PC-3 (cell line): ENCODE results near the gene RAP1GAP2. TPM values are rescaled to one million over a fixed set of nuclear protein-coding genes. Genes with fewer than 3 reads are reported as not detected.

Experiments
- ATAC-seq: fragments of 200-7000 bp; cut with Tn5 transposase; 2 replicates; pipeline ENCODE4 v1.9.1; 2020; ENCODE audit warnings: mild to moderate bottlenecking, moderate library complexity
- BruUV-seq: library from RNA; stranded (reverse); fragments of 400-500 nt; replicated peaks from 2 replicates; lab custom pipeline; 2021; lab: Mats Ljungman, UMichigan
- CTCF ChIA-PET: fragments of 300-600 bp; sonication (Branson Sonifier 250); formaldehyde crosslinking; loops from one replicate; lab custom pipeline; 2022; ENCODE audit warnings: antibody characterized with exemption; lab: Charles Lee
- POLR2A ChIA-PET: fragments of 300-600 bp; sonication (Branson Sonifier 250); formaldehyde crosslinking; loops from one replicate; lab custom pipeline; 2022; ENCODE audit warnings: antibody characterized with exemption; ENCODE audit not compliant: unreplicated experiment; lab: Charles Lee
- DNase-seq: peaks from one replicate; pipeline ENCODE4 v3.0.0-alpha.2; 2015
- H2AFZ ChIP-seq: fragments of 300-600 bp; sonication (generic); 2 replicates; pipeline ENCODE4 v1.6.0; 2016; ENCODE audit warnings: antibody characterized with exemption, low read length
- H3F3A ChIP-seq: fragments of 300-600 bp; sonication (generic); one replicate; pipeline ENCODE4 v1.6.0; 2017; ENCODE audit warnings: antibody characterized with exemption, low read length, control low read depth, mild to moderate bottlenecking; ENCODE audit not compliant: unreplicated experiment
- H3K27ac ChIP-seq: fragments of 300-600 bp; sonication (generic); 2 replicates; pipeline ENCODE4 v1.5.1; 2016; ENCODE audit warnings: mild to moderate bottlenecking, low read length
- H3K27me3 ChIP-seq: fragments of 300-600 bp; sonication (generic); 2 replicates; pipeline ENCODE4 v1.6.1; 2016; ENCODE audit warnings: low read length, mixed read lengths
- H3K36me3 ChIP-seq: fragments of 300-600 bp; sonication (generic); 2 replicates; pipeline ENCODE4 v1.6.1; 2016; ENCODE audit warnings: low read depth, mixed run types, low read length, mixed read lengths
- H3K4me1 ChIP-seq: fragments of 300-600 bp; sonication (generic); 2 replicates; pipeline ENCODE4 v1.5.1; 2016; ENCODE audit warnings: low read length; ENCODE audit not compliant: insufficient read depth
- H3K4me2 ChIP-seq: fragments of 300-600 bp; sonication (generic); 2 replicates; pipeline ENCODE4 v1.6.0; 2016; ENCODE audit warnings: low read length
- H3K4me3 ChIP-seq: fragments of 300-600 bp; sonication (generic); 2 replicates; pipeline ENCODE4 v1.5.1; 2016; ENCODE audit warnings: mild to moderate bottlenecking, low read length, mixed read lengths
- H3K79me2 ChIP-seq: fragments of 300-600 bp; sonication (generic); 2 replicates; pipeline ENCODE4 v1.6.1; 2017; ENCODE audit warnings: low read length, mixed read lengths
- H3K9ac ChIP-seq: fragments of 300-600 bp; sonication (generic); 2 replicates; pipeline ENCODE4 v1.6.0; 2016; ENCODE audit warnings: mild to moderate bottlenecking, low read length
- H3K9me2 ChIP-seq: fragments of 300-600 bp; sonication (generic); replicated peaks from 2 replicates; pipeline ENCODE4 v1.6.1; 2016; ENCODE audit warnings: mixed run types, low read length, mixed read lengths
- H3K9me3 ChIP-seq: fragments of 300-600 bp; sonication (generic); 2 replicates; pipeline ENCODE4 v1.6.1; 2016; ENCODE audit warnings: low read length, mixed read lengths
- H4K20me1 ChIP-seq: fragments of 300-600 bp; sonication (generic); 2 replicates; pipeline ENCODE4 v1.6.1; 2016; ENCODE audit warnings: low read length, mixed read lengths
- CTCF ChIP-seq: fragments of 300-600 bp; sonication (generic); conservative IDR thresholded peaks from 2 replicates; pipeline ENCODE4 v1.5.1; 2017; ENCODE audit warnings: antibody characterized with exemption, low read depth, mild to moderate bottlenecking, low read length
- EZH2 ChIP-seq: fragments of 300-600 bp; sonication (generic); IDR thresholded peaks from one replicate; pipeline ENCODE4 v1.6.1; 2017; ENCODE audit warnings: antibody characterized with exemption, mild to moderate bottlenecking, low read length; ENCODE audit not compliant: unreplicated experiment
- EZH2phosphoT487 ChIP-seq: fragments of 300-600 bp; sonication (generic); IDR thresholded peaks from 2 replicates; pipeline ENCODE4 v1.6.1; 2018; ENCODE audit warnings: mild to moderate bottlenecking, antibody characterized with exemption, low read length, borderline replicate concordance
- intact Hi-C: fragments of 100-400 bp; cut with micrococcal nuclease; formaldehyde crosslinking; loops from 2 replicates; pipeline ENCODE4 v1.9.0; 2023
- total RNA-seq: library from RNA; depleted of rRNA; stranded (reverse); fragments of >200 nt; gene quantifications from 2 replicates; pipeline ENCODE4 v1.2.3, GENCODE V29; 2014

The RAP1GAP2 gene
- total RNA-seq, 1 experiment from 2014 or later = 14.5 TPM

DNA sequence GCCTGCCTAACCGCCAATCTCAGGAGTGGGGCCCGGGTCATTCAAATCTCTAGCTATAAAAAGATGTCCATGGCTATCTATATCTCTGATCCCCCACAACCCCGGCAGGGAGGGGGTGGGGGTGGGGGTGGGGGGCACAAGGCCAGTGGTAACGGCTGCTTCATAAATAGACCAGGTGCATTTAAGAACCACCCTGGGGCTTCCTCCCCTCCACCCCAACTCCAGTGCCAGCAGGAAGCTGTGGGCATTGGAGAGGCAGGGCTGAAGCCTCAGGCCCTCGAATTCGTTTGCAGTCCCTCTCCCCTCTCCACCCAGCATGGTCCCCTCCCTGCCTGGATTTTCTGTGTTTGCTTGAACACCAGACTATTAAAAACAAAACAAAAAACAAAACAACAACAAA, 56.0 kb downstream of the RAP1GAP2 start:
- Histone ChIP-seq H3K4me2 (no peak overlapping the region), H2AFZ (no peak overlapping the region), H3F3A (no peaks in the 10 kb centered on the region), H3K79me2 (peaks cover 33% of the 10 kb centered on the region), H3K27ac (no peak overlapping the region), H3K9me3 (no peaks in the 10 kb centered on the region), H3K27me3 (no peaks in the 10 kb centered on the region), H3K4me1 (no peaks in the 10 kb centered on the region; the same call in 1 of the 2 replicates), H3K9me2 (no peaks in the 10 kb centered on the region), H3K36me3 (no peaks in the 10 kb centered on the region), H3K4me3 (no peak overlapping the region), H3K9ac (no peak overlapping the region), H4K20me1 (no peaks in the 10 kb centered on the region)
- ChIA-PET CTCF (no interaction called here), POLR2A (no interaction called here)
- intact Hi-C loops = loop anchor here (5.0 kb wide), 1 partner anchor 40 kb away; no protein-coding TSS in a partner anchor
- BruUV-seq = no TSS peak
- no peak for TF ChIP-seq EZH2phosphoT487
- no peak for TF ChIP-seq CTCF
- no peak for TF ChIP-seq EZH2
- no peak for ATAC-seq
- DNase-seq = no peak

GRCh38 chr17:2852729-2853282, 56.6 kb downstream of the RAP1GAP2 start:
- no peak for DNase-seq
- POLR2A ChIA-PET = no interaction called here

GRCh38 chr17:2853283-2854142, 57.3 kb downstream of the RAP1GAP2 start:
- intact Hi-C loops = loop anchor here (5.0 kb wide), 1 partner anchor 39 kb away; no protein-coding TSS in a partner anchor
- H3K27ac ChIP-seq = peak overlapping the region; percentile 30

More at GRCh38 chr17:2852729-2853282, 56.6 kb downstream of the RAP1GAP2 start:
- Histone ChIP-seq H3K9me3 (no peaks in the 10 kb centered on the region), H4K20me1 (no peaks in the 10 kb centered on the region), H3K4me2 (peak overlapping the region; percentile 87), H3K4me3 (peak overlapping the region; percentile 70), H3K9me2 (no peaks in the 10 kb centered on the region), H3K27ac (no peak overlapping the region), H2AFZ (peak overlapping the region; percentile 71; the same call in 1 of the 2 replicates), H3K9ac (peak overlapping the region; percentile 51), H3K4me1 (no peaks in the 10 kb centered on the region; the same call in 1 of the 2 replicates), H3F3A (no peaks in the 10 kb centered on the region), H3K36me3 (no peaks in the 10 kb centered on the region), H3K27me3 (no peaks in the 10 kb centered on the region), H3K79me2 (peaks cover 39% of the 10 kb centered on the region)
- CTCF ChIA-PET = no interaction called here
- ATAC-seq = no peak
- intact Hi-C loops = loop anchor here (5.0 kb wide), 1 partner anchor 39 kb away; no protein-coding TSS in a partner anchor
- no peak for TF ChIP-seq EZH2phosphoT487
- no TSS peak for BruUV-seq

More at GRCh38 chr17:2853283-2854142, 57.3 kb downstream of the RAP1GAP2 start:
- DNase-seq (peak; percentile 45), ATAC-seq (peak; percentile 54)
- no peaks in the 10 kb centered on the region; the same call in 1 of the 2 replicates for H3K4me1 ChIP-seq
- CTCF ChIA-PET = no interaction called here
- H3K36me3 ChIP-seq = no peaks in the 10 kb centered on the region
- no peaks in the 10 kb centered on the region for H3K9me2 ChIP-seq
- no TSS peak for BruUV-seq
- H3K27me3 ChIP-seq = no peaks in the 10 kb centered on the region
- POLR2A ChIA-PET = no interaction called here
- TF ChIP-seq EZH2 = no peak
- no peak for TF ChIP-seq EZH2phosphoT487
- no peak for TF ChIP-seq CTCF
- no peaks in the 10 kb centered on the region for H4K20me1 ChIP-seq
- peak overlapping the region; percentile 77 for H3K9ac ChIP-seq
- H3K4me3 ChIP-seq = peak overlapping the region; percentile 93
- H2AFZ ChIP-seq = peak overlapping the region; percentile 80
- H3K4me2 ChIP-seq = peak overlapping the region; percentile 90
- no peaks in the 10 kb centered on the region for H3F3A ChIP-seq
- no peaks in the 10 kb centered on the region for H3K9me3 ChIP-seq
- H3K79me2 ChIP-seq = peaks cover 46% of the 10 kb centered on the region
